GM18909 (cell line): ENCODE results near the gene EIF5AL1.
"Not testable (repeated sequence)": the region's sequence is repeated elsewhere in the genome, so short reads cannot be mapped to it uniquely, and the experiment has no call there.

Experiments
- ATAC-seq: cut with Tn5 transposase; IDR thresholded peaks from one replicate; pipeline ENCODE4 v1.9.1; 2021; ENCODE audit warnings: mild to moderate bottlenecking; ENCODE audit not compliant: unreplicated experiment, poor library complexity

EIF5AL1 gene

GRCh38 chr10:79511891-79512583 is at the start of gene EIF5AL1:
EIF5AL1 (plus strand) TSS chr10:79512533; CDS start chr10:79512650, 117 bp downstream.
- not testable (repeated sequence) for ATAC-seq

DNA sequence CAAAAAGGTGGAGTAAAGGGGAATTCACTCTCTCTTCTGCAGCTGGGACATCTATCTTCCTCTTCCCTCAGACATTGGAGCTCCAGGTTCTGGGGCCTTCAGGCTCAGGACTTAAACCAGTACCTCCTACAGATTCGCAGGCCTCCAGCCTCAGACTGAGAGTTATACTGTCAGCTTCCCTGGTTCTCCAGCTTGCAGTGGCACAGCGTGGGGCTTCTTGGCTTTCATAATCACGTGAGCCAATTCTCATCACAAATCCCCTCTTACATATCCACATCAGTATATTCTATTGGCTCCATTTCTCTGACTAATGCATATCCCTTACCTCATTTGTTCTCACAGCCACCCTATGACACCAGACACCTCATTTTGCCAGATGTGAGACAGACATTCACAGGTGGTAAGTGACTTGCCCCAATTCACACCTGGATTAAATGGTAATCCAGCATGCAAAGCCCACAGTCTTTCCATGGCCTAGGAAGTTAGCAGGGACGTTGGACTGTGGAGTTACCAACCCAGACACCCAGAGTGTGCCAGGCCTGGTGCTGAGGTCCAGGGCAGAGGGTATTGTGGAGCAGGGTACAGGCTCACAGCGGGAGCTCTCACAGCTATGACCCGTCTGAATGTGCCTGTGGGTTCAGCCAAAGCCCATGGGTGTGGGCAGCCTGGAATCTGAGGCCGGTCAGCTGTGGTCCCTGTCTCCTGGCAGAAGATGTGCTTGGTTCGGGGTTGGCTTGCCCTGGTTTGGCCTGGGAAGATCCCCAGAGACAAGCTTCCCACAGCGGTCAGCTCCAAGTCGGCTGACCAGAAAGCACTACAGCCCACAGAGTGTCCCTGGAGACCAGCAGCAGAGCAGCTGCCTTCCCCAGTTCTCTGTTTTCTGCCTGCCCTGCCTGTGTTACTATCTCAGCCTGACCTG is 48.5 kb upstream of the EIF5AL1 start:
- ATAC-seq = no peak

GRCh38 chr10:79465341-79465740 is 47.0 kb upstream of the EIF5AL1 start:
- no peak for ATAC-seq

DNA sequence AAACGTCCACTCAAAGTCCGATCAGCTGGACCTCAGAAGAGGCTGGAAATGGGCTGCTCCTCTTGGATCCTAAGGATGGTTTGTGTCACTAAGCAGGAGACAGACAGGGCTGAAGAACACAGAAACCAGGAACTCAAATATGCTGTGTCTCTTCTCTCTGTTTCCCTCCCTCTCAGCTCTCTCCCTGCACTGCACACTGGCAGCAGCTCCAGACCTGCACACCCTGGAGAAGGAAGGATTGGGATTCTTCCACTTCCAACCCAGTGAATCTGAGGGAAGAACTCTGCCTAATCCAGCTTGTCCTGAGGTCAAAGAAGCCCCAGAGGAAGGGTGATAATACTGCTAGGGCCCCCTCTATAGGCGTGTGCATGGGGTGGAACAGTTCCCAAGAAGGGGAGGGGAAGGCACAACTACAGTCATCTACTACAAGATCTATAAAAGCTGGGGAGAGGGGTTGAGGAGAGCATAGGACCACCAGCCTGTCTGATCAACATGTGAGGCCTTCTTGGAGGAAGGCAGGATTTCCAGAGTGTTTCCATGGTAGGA is 44.2 kb upstream of the EIF5AL1 start:
- ATAC-seq = no peak

DNA sequence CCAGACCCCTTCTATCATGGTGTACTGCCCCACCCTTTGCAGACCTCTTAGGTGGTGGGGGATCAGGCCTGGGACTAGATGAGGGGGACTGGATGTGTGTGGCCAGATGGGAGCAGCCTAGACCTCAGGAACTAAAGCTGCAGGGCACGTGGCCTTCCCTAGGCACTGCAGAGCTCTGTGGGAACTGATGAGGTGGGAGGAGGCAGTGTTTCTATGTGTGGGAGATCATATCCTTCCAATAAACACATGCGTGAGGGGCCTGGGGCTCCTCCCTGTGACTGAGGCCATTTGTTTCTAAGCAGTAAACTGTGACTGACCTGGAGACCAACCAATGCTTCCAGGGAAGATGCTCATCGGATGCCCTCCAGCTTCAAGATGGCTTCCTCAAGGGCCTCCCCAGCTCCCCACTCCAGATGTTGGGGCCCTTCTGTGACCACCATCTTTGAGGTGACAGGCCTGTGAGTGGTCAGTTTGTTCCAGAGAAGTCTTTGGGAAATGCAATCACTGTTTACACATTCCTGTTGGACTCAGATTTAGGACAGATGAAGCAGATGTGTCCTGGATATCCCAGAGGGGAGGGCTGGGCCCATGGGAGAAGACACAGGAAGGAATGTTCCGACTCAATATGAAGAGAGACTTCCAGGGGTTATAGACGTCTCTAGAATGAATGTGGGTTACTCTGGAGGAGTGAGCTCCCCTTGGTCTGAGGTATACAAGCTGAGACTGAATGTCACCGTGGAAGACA is 43.3 kb upstream of the EIF5AL1 start:
- ATAC-seq = no peak

DNA sequence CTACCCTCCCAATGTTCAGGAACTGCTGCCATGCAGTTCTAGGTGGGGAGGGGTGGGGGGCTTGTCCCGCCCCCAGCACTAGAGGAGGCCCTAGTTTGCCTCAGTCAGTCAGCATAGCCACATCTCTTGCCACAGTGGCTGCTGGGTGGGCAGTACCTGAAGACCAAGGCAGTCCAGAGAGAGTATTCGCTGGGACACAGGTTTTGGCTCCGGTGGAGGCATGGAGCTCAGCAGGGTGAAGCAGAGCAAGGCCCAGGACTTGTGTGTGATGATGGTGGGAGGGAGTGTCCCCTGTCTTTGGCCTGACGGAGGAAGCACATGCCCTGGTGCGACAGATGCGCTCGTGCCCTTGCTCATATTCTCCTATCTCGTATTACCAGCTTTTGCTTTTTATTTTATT is 42.2 kb upstream of the EIF5AL1 start:
- ATAC-seq = no peak

GRCh38 chr10:79471776-79472175 is 40.6 kb upstream of the EIF5AL1 start:
- ATAC-seq = no peak

- no peak for ATAC-seq
These were observed 39.9 kb upstream of the EIF5AL1 start for GRCh38 chr10:79472449-79472848.

DNA sequence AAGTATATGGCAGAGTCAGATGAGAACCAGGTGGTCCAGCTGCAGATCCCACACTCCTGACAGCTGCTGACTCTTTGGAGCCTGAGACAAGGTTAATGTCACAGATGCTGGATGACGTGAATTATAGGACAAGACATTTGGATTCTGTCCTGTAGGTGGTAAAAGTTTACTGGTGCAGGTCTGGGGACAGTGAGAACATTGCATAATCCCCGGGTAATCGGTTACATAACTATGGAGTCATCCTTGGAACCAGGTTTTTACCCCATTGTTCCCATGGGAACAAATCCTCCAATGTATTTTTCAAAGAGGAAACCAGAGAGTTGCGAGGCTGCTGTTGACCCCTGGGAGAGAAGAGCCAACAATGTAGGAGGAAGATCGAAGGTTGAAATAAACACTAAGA is 39.4 kb upstream of the EIF5AL1 start:
- ATAC-seq = no peak

DNA sequence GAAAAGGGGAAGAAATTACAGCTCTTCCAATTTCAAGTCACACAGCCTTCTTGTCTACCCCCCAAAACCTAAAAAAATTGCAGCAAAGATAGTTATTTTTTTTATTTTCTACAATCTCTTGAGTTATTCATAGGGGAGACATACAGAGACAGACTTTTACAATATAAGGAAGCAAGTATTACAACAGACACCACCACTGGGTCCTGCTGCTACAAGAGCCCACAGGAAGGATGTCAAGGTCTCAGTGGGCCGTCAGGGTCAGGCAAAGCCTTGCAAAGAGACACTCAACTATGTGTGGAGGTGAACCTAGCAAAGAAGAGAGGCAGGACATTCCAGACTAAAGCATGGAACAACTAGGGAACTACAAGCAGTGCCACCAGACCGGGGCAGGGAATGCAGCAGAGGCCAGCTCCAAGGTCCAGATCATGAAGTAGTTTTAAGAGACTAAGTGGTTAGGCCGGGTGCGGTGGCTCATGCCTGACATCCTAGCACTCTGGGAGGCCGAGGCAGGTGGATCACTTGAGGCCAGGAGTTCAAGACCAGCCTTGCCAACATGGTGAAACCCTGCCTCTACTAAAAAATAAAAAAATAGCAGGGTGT is 38.7 kb upstream of the EIF5AL1 start:
- ATAC-seq = no peak

DNA sequence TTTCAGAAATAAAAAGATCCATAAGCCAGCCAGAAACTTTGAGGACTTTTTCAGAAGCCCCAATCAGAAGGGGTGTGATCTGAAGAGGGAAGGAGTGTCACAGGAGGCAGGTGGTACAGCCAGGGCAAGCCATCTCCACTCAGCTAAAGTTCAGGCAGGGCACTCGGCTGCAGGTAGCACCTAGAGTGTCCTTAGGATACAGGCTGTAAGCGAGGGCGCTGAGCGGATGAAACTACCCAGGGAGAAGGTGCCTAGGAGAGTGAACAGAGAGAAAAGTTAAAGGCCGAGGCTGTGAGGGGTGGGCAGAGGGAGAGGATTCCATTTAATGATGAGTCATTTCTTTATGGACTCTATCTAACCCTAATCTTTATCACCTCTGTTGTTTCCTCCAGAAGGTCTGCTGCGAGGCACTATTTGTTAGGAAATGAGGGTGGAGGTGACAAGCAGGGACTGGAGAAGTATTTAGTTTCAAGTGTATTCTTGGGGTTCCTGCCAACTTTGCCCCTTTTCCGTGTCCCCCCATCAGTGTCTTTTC is 37.1 kb upstream of the EIF5AL1 start:
- no peak for ATAC-seq

DNA sequence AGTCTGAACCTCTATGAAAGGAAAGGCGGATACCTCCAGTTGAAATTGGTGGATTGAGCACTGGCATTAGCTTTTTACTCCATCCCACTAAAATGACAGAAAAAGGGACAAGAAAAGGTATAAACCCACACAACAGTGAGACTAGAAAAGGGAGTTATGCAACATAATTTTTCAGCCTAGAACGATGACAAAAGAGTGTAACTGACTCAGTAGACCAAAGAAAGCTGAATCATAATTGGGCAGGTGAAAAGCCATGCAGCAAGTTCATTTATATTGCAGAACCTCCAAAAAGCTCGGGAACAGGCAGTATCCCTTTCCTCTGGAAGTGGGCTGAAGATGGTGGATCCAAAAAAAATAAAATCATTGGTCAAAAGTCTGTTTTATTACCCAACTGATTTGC is 36.5 kb upstream of the EIF5AL1 start:
- ATAC-seq = no peak

GRCh38 chr10:79476645-79477044 is 35.7 kb upstream of the EIF5AL1 start:
- ATAC-seq = no peak

- ATAC-seq = no peak
These were observed 34.9 kb upstream of the EIF5AL1 start for GRCh38 chr10:79477456-79477855.

DNA sequence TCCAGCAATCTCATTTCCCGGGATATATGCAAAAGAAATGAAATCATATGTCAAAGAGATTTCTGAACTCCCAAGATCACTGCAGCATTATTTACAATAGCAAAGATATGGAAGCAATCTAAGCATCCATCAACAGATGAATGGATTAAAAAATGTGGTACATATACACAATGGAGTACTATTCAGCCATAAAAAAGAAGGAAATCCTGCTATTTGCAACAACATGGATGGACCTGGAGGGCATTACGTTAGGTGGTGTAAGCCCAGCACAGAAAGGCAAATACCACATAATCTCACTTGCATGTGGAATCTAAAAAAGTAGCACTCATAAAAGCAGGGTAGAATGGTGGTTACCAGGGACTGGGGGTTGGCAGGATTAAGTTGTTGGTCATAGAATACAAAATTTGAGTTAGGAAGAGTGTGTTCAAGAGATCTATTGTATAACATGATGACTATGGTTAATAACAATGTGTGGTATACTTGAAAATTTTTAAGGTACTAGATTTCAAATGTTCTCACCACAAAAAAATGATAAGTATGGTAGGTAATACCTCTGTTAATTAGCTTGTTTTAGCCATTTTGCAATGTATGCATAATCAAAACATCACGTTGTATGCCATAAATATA is 32.9 kb upstream of the EIF5AL1 start:
- ATAC-seq = no peak

- ATAC-seq = no peak
These were observed 30.0 kb upstream of the EIF5AL1 start for GRCh38 chr10:79482304-79482703.

DNA sequence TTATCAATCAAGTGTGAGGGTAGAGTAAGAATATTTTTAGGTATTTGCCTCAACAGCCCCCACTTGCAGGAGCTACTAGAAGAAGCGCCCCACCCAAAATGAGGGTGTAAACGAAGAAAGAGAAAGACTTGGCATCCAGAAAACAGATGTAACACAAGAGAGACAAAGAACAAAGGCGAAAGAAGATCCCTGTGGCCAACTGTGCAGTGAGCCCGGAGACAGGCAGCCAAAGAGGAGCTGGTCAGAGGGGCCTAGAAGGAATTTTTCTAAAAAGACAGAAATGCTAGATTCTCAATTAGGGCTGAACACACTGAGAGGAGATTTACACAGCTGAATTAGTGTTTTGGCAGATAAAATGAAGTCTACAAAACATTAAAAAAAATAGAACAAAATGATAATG is 29.6 kb upstream of the EIF5AL1 start:
- ATAC-seq = no peak

GRCh38 chr10:79483299-79483698 is 29.0 kb upstream of the EIF5AL1 start:
- ATAC-seq = no peak

GRCh38 chr10:79483948-79484347 is 28.4 kb upstream of the EIF5AL1 start:
- no peak for ATAC-seq

DNA sequence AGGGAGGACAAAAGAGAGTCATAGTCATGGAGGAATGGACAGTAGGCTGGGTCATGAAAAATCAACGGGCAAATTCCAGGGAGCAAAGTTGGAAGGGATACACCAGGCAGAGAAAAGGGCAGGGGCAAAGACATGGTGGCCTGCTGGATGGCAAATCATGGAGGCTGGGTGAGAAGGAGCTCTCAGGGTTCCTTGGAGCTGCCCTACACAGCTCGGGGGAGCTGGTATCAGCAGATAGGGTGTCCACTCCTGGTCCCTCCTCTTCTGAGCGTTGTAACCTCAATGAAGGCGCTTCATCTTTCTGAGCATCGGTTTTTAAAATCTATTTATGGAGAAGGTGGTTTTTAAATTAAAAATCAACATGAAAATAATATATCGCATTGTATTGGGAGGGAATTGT is 27.9 kb upstream of the EIF5AL1 start:
- ATAC-seq = no peak
